ENCODE measurements around the gene CEP164.
A peak's percentile ranks its signal among the peaks of the same experiment; 100 is the strongest.

The CEP164 gene

DNA sequence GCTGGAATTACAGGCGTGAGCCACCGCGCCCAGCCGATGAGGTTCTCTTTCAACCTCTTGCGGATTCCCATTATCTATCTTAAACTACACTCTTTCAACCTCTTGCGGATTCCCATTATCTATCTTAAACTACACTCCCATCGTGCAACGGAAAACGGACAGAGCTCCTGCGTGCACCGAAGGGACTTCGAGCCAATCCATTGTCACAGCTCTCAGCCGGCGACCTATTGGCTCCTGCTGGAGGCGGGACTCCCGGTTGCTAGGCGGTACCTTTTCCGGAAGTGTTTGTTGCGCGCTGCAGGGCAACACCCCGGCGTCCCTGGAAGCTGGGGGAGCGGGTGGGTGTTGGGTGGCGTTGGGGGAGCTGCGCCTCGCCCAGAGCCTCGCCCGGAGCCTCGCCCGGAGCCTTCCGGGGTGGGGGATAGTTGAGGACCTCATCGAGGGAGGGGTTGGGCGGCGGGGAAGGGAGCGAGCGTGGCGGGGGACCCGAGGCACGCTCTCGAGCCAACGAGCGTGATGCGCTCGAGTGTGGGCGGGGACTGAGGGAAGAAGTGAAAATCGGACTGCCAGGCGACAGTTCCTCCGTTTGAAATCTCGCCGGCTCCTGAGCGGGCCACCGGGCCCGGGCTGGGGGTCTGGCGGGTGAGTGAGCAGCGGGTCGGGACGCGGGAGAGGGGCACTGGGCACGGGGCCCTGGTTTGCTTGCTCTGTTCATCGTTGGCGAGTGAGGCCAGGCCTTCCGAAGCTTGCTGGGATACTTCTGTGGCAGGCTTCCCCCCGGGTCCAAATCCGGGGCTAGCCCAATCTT is at the start of gene CEP164:
TSS of gene CEP164 (plus strand) at position 288 of the 808 bp plus-strand sequence. CDS start 10,733 bp downstream, outside the sequence.
- peak; percentile 95 for DNase-seq (ENCODE audit: low spot score)

DNA sequence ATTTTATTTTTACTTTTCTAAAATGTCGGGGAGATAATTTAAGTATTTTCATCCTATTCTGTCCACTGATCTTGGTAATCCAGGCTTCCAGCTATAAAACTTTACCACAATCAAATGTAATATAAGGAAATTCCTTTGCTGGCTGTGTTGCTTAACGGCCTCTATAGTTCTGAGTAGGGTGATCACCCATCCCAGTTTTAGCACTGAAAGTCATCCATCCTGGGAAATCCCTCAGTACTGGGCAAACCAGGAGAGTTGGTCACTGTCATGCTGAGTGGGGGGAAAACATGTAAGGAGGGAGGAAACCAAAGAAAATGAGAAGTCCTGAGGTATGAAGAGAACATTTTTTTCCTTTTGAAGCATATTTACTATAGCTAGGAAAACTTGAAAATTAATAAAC is 49.3 kb upstream of the CEP164 start:
- DNase-seq (ENCODE audit: low spot score): no peak

DNA sequence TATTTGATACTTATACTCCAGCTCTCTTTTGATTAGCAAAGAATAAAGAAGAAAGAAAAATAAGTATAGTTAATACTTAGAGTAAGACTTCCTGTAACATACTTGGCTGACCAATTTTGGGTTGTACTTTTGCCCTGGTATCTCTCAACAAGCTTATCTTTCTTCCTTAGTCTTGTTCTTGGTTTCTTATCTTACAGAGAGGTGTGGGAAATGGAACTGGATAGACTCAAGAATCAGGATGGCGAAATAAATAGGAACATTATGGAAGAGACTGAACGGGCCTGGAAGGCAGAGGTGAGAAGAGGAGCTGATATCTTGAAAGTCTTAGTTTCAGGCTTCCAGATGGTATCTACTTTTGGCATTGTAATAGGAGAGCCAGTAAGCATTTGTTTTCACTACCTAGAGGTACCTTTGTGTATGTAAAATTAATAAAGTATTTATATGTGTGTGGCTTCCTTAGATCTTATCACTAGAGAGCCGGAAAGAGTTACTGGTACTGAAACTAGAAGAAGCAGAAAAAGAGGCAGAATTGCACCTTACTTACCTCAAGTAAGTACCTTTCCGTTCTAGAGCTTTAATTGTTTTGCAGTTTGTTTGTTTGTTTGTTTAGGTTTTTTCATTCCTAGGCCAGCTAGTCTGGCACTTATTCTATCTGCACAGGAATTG is 47.8 kb upstream of the CEP164 start:
- no peak for DNase-seq (ENCODE audit: low spot score)

DNA sequence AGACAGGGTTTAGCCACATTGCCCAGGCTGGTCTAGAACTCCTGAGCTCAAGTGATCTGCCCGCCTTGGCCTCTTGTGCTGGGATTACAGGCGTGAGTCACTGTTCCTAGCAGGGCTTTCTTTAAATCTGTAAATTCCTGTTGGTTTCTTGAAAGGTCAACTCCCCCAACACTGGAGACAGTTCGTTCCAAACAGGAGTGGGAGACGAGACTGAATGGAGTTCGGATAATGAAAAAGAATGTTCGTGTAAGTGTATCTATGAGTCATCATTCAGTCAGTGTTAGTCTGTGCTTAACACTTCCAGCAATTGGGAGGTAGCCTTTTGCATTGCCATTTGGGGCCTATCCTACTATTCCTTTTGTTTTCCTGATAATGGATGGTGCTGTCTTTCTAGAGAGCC is 46.5 kb upstream of the CEP164 start:
- no peak for DNase-seq (ENCODE audit: low spot score)

DNA sequence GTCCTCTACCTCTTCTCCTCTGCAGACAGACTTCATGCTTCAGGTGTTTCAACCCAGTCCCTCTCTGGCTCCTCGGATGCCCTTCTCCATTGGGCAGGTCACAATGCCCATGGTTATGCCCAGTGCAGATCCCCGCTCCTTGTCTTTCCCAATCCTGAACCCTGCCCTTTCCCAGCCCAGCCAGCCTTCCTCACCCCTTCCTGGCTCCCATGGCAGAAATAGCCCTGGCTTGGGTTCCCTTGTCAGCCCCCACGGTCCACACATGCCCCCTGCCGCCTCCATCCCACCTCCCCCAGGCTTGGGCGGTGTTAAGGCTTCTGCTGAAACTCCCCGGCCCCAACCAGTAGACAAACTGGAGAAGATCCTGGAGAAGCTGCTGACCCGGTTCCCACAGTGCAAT is 45.8 kb upstream of the CEP164 start:
- DNase-seq (ENCODE audit: low spot score): no peak

DNA sequence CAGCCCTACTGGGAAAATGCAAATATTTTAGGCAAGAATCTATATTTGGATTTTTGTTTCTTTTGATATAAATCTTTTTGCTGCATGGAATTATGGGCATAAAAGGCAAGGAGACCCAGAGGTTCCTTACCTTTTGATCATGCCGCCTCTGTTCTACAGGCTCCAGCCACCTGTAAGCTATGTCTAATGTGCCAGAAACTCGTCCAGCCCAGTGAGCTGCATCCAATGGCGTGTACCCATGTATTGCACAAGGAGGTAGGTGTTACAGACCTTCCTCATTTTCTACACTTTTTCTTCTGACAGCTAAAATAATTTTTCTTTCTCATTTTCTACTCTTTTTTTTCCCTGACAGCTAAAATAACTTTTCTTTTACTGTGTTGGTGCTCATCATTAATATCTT is 44.7 kb upstream of the CEP164 start:
- DNase-seq (ENCODE audit: low spot score): no peak

DNA sequence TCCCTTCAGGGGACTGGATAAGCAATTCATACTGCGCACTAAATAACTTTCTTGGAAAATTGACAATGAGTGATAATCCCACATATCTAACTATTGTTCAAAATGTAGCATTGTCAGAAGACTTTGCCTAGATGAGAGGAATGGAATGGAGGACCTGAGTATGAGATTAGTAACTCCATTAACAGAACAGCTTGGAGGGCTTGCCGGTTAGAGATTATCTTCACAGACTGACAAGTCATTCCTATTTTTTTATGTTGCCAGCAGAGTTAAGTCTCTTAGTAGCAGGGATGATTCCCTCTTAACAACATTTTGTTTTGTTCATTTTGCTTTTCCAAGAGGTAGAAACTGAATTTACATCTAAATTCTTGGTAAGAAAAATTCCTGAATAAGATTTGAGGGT is 43.6 kb upstream of the CEP164 start:
- no peak for DNase-seq (ENCODE audit: low spot score)

DNA sequence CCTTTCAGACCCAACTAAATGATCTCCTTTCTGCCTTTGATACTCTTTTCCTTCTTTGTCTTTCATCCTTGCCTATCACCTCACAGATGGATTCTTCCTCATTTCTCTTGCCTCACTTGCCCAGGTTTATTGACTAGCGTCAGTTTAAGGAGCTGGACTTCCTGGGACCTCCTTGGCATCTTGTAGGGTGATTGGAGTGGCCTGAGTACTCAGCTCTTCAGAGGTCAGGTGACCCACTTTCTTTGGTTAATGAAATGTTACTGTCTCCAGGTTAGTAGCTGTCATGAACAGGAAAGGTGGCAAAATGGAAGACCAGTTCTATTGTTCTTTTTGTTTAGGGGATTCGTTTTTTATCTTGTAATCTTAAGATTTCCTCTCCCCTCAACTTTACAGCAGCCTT is 41.1 kb upstream of the CEP164 start:
- DNase-seq (ENCODE audit: low spot score): no peak

DNA sequence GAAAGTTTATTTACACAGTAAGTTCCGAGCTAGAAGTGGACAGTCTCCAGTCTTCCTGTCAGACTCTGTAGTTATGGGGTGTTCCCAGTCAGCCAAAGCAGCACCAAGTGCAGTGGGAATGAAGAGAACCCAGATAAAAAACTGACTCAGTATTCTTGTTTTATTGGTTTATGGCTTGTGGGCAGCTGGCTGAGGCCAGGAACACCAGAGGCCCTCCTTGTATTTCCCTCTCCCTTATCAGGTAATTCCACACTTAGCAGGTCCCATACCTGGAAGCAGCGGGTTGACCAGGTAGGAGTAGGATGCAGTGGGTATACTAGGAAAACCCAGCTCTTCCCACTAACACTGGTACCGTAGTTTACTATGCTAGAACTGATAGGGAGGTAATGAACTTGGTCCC is 40.0 kb upstream of the CEP164 start:
- DNase-seq (ENCODE audit: low spot score): no peak

DNA sequence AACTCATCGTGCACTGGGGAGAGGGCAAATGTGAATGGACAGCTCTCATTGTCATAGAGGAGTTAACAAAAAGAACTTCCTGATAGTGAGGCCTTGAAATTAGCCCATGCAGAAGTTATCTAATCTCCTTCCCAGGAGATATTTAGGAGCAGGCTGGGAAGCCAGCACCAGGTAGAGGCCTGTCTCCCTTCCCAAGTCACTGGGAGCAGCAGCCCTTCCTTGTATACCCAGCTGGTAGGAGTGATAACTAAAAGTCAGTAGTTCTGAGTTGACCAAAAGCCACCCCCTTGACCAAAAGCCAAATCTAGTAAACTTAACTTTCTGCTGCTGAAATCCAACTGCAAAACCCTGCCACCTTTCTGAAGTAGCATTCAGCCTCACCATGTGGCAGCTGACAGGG is 37.9 kb upstream of the CEP164 start:
- DNase-seq (ENCODE audit: low spot score): no peak

DNA sequence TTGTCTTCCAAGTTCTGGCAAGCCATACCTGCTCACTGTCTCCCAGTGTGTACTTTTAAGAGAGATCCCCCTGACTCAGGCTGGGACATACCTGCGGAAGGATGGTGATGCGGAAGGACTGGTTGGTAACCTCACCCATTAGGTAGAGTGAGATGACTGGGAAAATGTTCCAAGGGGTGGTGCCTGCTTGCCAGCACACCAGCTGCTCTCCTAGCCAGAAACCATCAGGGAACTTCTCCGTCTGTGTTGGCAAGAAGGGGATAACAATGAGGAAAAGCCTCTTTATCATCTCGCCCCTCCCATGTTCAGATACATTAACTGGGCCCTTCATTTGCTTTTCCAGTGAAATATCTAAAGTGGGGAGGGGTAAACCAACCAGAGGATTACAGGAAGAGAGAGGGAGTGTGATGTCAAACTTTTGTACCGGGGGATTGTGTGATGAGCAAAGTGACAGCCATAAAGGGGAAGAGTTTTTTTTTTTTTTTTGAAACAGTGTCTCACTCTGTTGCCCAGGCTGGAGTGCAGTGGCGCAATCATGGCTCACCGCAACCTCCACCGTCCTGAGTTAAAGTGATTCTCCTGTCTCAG is 36.8 kb upstream of the CEP164 start, which contains the start of gene BACE1-AS:
TSS of gene BACE1-AS (plus strand) at position 538 of the 588 bp plus-strand sequence.
- DNase-seq (ENCODE audit: low spot score): no peak

DNA sequence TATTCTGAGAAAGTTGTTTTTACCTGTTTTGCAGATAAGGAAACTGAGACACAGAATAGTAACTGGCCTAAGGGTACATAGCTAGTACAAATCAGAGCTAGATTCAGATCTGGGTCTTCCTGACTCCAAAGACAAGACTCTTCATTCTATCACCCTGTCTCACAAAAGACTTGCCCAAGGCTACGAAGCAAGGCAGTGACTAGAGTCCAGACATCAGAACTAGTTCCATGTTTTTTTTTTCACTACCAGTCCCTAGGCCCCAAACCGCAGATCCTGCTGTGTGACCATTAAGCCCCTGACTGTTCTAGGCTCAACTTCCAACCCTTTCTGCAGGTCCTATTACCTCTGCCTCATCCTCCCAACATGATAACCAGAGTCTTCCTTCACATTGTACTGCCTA is 35.0 kb upstream of the CEP164 start:
- no peak for DNase-seq (ENCODE audit: low spot score)

DNA sequence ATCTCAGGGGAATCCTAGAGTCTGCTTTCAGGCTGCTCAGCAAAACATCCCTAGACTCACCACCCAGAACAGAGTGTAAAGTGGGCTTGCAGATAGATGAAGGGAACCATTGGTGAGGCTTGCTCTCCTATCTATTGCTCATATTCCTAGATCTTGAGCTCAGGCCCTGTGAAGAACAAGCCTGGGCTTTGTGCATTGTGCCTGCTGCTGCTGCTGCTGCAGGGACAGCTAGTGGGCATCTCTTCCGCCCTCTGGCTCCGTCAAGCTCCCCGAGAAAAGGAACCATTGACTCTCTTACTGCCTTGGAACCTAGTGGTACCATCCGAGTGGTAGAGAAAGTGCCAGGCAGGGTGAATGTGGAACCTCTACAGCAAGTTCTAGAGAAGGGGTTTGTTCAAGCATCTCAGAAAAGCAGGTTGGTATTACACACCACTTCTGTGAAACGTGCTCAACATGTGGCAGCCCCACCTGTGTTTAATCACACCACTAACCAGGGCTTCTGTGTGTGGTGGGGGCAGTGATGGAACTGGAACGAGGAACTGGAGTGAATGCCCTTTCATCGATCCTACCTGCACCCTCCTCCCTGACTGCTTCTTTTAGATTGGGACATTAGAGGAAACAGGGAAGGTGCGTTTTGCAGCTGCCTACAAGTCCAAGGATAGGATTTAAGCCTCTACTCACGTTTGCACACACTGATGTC is 32.1 kb upstream of the CEP164 start:
- no peak for DNase-seq (ENCODE audit: low spot score)

DNA sequence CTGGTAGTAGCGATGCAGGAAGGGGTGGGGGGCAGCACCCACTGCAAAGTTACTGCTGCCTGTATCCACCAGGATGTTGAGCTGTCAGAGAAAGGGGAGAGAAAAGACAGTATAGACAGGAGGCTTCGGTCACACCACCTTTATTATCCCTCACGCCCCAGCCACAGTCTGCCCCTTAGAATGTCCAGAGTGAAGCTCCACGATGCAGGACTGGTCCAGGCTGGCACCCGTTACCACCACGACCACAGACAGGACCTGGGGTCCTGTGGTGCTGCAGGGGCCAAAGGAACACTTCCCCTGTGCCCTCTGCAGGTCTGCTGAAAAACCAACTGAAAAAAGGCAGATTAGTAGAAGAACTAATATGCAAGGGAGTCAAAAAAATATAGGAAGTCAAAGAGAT is 30.8 kb upstream of the CEP164 start:
- DNase-seq (ENCODE audit: low spot score): no peak

DNA sequence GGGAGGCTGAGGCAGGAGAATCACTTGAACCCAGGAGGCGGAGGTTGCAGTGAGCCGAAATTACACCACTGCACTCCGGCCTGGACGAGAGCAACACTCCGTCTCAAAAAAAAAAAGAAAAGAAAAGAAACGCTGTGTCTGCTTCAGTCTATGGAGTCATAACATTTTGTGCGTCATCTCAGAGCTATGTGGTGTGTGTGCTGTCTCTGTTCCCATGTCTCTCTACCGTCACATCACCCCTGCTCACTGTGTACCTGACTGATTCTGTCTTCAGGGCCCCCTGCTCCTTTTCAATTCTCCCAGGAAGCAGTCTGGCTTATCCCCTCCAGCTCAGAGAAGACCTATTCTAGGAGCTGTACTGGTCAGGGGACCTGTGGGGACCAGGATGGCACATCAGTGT is 29.5 kb upstream of the CEP164 start:
- no peak for DNase-seq (ENCODE audit: low spot score)

DNA sequence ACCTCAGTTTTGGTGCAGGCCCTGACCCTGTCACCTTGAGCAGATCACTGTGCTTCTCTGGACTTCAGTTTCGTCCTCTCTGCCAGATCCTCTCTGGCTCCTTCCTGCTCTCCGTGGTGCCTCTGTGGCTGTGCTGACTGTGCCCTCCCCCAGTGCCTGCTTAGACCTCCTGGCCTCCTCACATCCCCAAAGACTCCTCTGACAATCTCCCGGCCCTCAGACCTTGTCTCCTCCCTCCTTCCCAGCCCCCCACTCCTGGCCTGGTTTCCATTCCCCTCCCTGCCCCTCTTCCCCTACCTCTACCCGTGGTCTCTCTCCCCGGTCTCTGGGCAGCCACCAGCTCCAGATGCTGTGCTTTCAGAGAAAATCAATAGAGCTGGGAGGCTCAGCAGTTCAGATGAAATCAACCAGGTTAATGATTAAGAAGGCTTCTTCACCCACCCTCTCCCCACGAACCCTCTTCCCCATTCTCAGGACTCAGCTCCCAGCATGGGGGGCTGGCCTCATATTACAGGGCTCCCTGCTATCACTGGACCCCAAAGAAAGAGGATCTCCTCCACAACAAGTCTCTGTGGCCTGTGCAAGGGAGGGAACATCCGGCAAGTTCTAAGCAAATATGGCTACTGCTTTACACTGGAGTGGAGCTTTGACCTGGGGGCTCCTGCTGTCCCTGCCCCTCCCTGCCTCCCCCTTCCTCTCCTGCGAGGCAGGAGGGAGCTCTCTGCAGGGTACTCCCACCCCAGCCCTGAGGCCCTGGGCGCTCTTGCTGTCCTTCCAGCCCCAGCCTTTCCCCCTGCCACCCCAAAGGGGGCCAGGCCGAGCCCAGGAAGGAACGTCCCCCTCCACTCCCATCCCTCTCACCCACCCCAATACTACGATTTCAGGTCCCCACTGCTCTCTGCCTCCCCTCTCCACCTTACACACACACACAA is 28.0 kb upstream of the CEP164 start:
- no peak for DNase-seq (ENCODE audit: low spot score)

DNA sequence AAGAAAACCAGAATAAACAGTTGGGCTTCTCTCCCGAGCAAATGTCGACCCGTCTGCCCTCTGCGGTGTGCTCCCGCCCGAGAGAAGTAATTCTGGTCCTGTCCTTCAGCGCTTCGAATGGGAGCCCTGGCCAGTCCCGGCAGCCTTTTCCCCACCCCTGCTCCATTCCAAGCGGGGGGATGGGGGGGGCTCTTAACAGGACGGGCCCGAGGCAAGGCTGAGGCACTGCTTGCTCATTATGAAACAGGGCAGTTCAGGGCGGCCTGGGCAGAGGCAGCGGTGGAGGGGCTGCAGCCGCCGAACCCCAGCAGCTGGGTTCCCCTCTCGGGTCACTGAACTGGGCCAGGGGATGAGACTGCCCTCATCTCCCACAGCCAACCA is 27.4 kb upstream of the CEP164 start:
- no peak for DNase-seq (ENCODE audit: low spot score)

DNA sequence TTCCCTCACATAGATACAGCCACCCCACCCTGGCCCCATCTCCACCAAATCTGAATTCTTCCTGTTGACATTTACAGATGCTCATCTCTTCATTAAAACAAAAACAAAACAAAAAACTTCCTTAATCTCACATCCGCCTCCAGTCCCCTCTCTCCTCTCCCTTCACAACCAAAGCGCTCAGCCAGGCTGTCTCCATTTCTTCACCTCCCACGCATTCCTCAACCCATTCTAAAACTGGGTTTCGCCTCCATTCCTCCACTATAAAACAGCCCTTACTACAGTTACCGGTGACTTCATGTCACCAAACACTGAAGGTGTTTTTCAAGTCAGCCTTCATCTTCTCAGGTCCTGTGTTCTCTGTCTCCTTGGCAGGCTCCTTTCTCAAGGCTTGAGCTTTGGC is 26.9 kb upstream of the CEP164 start:
- DNase-seq (ENCODE audit: low spot score): no peak

DNA sequence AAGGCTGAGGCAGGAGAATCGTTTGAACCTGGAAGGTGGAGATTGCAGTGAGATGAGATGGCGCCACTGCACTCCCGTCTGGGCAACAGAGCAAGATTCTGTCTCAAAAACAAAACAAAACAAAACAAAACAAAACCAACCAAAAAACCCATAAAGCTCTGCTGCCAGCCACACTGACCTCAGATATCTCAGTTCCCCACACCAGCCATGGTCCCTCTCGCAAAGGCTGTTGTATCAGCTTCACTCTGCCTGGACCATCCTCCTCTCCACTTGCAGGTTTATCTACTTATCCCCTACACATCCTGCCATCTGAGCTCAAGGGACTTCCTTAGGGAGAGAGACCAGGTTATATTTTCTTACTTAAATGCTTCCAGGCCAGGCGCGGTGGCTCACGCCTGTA is 25.4 kb upstream of the CEP164 start:
- no peak for DNase-seq (ENCODE audit: low spot score)

DNA sequence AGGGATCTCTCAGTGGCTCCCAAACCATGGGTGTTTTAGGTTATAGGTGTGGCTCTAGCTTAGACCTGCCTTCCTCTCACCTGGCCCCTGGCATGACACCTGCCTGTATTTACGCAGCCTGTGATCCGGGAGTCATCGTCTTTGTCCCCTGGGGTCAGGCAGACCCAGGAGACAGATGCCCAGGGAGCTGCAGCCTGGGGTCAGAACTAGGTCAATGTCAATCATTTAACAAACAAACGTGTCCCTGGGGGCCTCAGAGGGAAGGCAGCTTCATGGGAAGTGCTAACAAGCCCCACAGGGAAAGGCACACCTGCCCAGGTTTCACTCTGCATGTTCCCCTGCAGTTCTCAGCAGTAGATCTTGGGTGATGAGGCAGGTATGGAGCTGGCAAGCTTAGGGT is 24.6 kb upstream of the CEP164 start:
- DNase-seq (ENCODE audit: low spot score): no peak

DNA sequence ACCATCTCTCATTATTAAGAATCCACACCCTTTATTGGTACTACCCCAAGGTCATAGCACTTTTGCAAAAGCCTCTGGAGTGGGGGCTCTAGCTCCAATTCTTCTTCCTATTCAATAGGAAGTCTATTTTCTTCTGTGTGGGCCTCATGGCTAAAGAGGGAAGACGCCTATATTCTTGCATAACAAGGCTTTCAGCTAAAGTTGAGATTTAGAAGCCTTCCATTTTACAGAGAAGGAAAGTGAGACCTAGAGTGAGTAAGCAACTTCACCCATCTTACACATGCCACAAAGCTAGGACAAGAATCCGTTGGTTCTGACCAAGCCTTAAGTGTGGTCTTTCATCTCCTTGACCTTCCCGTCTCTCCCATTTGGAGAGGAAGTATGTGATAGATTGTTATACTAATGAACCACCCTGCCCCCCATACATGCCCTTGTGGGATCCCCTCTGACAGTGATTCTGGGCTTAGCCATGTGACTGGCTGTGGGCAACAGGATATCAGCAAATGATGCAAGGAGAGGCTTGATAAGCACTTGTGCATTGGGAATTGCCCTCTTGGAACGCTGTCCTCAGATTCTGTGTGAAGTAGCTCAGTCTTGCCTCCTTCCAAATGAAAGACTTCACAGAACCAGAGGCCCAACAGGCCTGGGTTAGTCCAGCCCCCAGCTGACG is 23.9 kb upstream of the CEP164 start:
- DNase-seq (ENCODE audit: low spot score): no peak

Data from hematopoietic multipotent progenitor cell treated with erythropoietin and hydrocortisone succinate and interleukin-3 and kit ligand, for 17 days (in vitro differentiated cells).